T-helper 17 cell (primary cell): ENCODE results near the gene MYO6. TPM values are rescaled to one million over a fixed set of nuclear protein-coding genes. Genes with fewer than 3 reads are reported as not detected.
"Not testable (repeated sequence)": the region's sequence is repeated elsewhere in the genome, so short reads cannot be mapped to it uniquely, and the experiment has no call there.

ENCODE experiments used
- ATAC-seq: fragments of 150-1000 bp; cut with Tn5 transposase; 2 replicates; pipeline ENCODE4 v1.10.0; 2021; ENCODE audit warnings: mild to moderate bottlenecking, moderate library complexity
- DNase-seq, 3 donors: peaks; one replicate each; pipeline versions ENCODE4 v3.0.0 to v3.0.0-alpha.2; 2020 to 2021
- H3K9me3 ChIP-seq: one replicate; pipeline ENCODE4 v1.7.0; 2013; ENCODE audit warnings: low read length, mild to moderate bottlenecking; ENCODE audit not compliant: control insufficient read depth, poor library complexity, severe bottlenecking
- H3K27ac Mint-ChIP-seq: one replicate; pipeline ENCODE4 v1.8.0; 2022; ENCODE audit warnings: mild to moderate bottlenecking, moderate library complexity, mixed read lengths
- H3K27me3 Mint-ChIP-seq: one replicate; pipeline ENCODE4 v1.8.0; 2022; ENCODE audit warnings: mixed read lengths
- H3K36me3 Mint-ChIP-seq: one replicate; pipeline ENCODE4 v1.8.0; 2022; ENCODE audit warnings: low read depth, mixed read lengths
- H3K4me1 Mint-ChIP-seq: one replicate; pipeline ENCODE4 v1.8.0; 2022; ENCODE audit warnings: mild to moderate bottlenecking, mixed read lengths
- H3K4me3 Mint-ChIP-seq: one replicate; pipeline ENCODE4 v1.8.0; 2022; ENCODE audit warnings: mild to moderate bottlenecking, moderate library complexity, mixed read lengths
- total RNA-seq, 4 donors: library from RNA in 2 of 4; stranded (reverse) in 2 of 4; gene quantifications; one replicate each; pipeline ENCODE4 v1.2.3 and lab custom pipeline; 2022 to 2026

The MYO6 gene
- total RNA-seq, 2 donors from 2014 or later, result 2.5 to 5.5 TPM

DNA sequence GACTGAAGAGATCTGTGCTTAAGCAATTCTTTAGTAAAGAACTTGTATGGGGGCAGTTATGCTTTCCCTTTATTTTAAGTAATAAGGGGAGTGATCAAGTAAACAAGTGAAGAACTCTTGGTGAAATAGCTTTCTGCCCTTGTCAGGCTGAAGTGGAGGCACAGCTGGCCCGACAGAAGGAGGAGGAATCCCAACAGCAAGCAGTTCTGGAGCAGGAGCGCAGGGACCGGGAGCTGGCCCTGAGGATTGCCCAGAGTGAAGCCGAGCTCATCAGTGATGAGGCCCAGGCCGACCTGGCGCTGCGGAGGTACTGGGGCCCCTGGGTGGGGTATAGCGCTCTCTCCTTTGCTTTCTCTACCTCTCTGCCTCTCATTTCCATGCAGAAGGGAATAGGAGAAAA lies 143.3 kb downstream of the MYO6 start:
- H3K4me1 Mint-ChIP-seq, result peaks cover 2% of the 10 kb centered on the region
- no peak overlapping the region for H3K27ac Mint-ChIP-seq
- H3K9me3 ChIP-seq, result no peaks in the 10 kb centered on the region
- no peaks in the 10 kb centered on the region for H3K27me3 Mint-ChIP-seq
- peaks cover 2% of the 10 kb centered on the region for H3K36me3 Mint-ChIP-seq
- DNase-seq, result no peak
- no peak overlapping the region for H3K4me3 Mint-ChIP-seq
- no peak for ATAC-seq

DNA sequence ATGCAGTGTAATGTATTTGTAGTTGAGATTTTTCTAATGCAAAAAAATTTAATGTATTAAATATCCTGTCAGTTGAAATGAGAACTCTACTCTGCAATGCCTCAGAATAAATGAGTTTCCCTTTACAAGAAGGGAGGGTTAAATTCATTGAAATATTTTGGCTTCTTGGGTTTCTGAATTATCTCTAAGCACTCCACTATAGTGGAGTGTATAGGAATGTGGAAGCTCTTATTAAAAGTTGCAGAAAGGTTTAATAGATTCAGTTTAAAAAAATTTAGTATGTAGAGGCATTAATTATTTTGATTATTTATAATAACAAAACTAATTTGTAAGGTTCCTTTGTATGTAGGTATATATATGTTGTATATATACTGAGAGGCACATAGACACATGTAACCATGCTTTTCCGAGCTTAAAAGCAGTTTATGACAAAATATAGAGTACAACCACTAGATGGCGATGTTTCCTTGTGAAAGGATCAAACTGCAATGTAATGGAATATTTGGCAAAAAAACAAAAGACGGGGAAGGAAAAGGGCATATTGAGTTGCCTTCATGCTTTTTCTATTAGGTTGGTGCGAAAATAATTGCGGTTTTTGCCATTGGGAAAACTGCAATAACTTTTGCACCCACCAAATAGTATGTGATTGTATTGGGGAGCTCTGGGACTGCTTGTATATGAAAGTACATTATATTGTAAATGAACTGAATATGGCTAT lies 144.2 kb downstream of the MYO6 start:
- no peak for ATAC-seq
- no peaks in the 10 kb centered on the region for H3K9me3 ChIP-seq
- H3K27me3 Mint-ChIP-seq, result no peaks in the 10 kb centered on the region
- DNase-seq, result no peak
- H3K36me3 Mint-ChIP-seq, result peaks cover 2% of the 10 kb centered on the region
- no peak overlapping the region for H3K4me3 Mint-ChIP-seq
- H3K27ac Mint-ChIP-seq, result no peak overlapping the region
- peaks cover 2% of the 10 kb centered on the region for H3K4me1 Mint-ChIP-seq

DNA sequence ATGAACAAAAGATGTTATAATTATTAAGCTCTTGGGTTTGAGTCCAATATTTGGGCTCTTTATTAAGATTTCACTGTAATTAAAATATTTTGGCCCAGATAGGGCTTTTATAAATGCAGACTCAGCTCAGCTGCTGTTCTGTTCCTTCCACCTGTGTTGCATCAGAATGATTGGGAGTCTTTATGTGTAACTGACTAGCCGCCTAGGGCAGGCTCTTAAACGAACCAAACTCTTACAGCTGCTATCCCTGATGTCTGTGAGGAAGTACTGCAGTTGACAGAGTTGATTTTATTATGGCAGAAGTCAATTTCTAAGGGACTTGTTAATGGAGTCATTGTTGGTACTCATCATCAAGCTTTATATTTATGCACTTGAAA lies 144.7 kb downstream of the MYO6 start:
- H3K4me3 Mint-ChIP-seq, result no peak overlapping the region
- ATAC-seq, result no peak

DNA sequence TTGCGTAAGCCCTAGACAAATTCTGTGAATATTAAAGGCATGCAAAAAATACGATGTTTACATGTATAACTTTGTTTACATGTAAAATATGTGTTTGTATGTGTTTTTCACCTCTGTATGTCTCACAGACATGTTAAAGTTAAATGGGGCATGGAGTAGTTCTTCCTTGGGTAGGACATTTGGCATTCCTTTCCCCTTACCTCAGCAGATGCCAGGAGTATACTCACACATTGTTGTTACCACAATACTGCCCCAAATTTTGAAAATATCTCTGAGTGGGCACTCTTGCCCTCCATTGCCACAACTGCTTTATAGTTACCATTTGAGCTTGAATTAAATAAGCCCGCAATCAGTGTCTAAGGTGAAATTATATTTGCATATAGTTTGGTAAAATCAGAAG lies 147.5 kb downstream of the MYO6 start:
- ATAC-seq (no peak), DNase-seq (no peak)
- Mint-ChIP-seq H3K27me3 (no peaks in the 10 kb centered on the region), H3K27ac (no peak overlapping the region), H3K4me3 (no peak overlapping the region), H3K36me3 (no peaks in the 10 kb centered on the region), H3K4me1 (peaks cover 2% of the 10 kb centered on the region)
- H3K9me3 ChIP-seq, result no peaks in the 10 kb centered on the region

More for the DNA sequence above, 144.7 kb downstream of the MYO6 start:
- H3K9me3 ChIP-seq, result no peaks in the 10 kb centered on the region
- Mint-ChIP-seq H3K27me3 (no peaks in the 10 kb centered on the region), H3K36me3 (peaks cover 2% of the 10 kb centered on the region), H3K4me1 (peaks cover 2% of the 10 kb centered on the region), H3K27ac (no peak overlapping the region)
- no peak for DNase-seq

DNA sequence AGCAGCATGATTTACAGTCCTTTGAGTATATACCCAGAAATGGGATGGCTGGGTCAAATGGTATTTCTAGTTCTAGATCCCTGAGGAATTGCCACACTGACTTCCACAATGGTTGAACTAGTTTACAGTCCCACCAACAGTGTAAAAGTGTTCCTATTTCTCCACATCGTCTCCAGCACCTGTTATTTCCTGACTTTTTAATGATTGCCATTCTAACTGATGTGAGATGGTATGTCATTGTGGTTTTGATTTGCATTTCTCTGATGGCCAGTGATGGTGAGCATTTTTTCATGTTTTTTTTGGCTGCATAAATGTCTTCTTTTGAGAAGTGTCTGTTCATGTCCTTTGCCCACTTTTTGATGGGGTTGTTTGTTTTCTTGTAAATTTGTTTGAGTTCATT lies 151.2 kb downstream of the MYO6 start:
- not testable (repeated sequence) for H3K27me3 Mint-ChIP-seq, H3K4me1 Mint-ChIP-seq, ATAC-seq, DNase-seq, H3K27ac Mint-ChIP-seq, H3K36me3 Mint-ChIP-seq, H3K9me3 ChIP-seq, H3K4me3 Mint-ChIP-seq

DNA sequence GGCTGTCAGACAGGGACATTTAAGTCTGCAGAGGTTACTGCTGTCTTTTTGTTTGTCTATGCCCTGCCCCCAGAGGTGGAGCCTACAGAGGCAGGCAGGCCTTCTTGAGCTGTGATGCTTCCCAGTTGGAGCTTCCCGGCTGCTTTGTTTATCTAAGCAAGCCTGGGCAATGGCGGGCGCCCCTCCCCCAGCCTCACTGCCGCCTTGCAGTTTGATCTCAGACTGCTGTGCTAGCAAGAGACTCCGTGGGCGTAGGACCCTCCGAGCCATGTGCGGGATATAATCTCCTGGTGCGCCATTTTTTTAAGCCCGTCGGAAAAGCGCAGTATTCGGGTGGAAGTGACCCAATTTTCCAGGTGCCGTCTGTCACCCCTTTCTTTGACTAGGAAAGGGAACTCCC lies 156.1 kb downstream of the MYO6 start:
- not testable (repeated sequence) for H3K4me3 Mint-ChIP-seq, DNase-seq, ATAC-seq, H3K27ac Mint-ChIP-seq, H3K27me3 Mint-ChIP-seq, H3K36me3 Mint-ChIP-seq, H3K4me1 Mint-ChIP-seq, H3K9me3 ChIP-seq

DNA sequence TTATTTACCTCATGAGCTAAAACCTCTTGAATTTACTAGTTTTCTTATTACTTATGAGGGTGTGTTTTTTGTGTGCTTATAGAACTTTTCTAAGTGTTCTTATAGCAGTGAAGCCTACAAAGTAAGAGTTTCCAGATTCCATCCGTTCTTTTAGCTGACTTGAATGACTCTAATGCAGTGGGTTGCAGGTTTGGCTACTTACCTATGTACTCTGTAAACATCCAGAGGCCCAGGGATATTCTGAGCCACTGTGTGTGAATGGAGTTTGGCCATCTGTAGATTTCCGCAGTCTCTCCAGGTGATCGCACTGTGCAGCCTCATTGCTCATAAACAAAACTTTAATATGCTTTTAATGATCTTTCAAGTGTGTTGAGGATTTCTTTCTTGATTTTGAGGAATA lies 157.8 kb downstream of the MYO6 start:
- H3K27me3 Mint-ChIP-seq, result no peaks in the 10 kb centered on the region
- no peak for ATAC-seq
- H3K9me3 ChIP-seq, result no peaks in the 10 kb centered on the region
- no peak for DNase-seq
- no peak overlapping the region for H3K4me3 Mint-ChIP-seq
- no peaks in the 10 kb centered on the region for H3K36me3 Mint-ChIP-seq
- no peaks in the 10 kb centered on the region for H3K4me1 Mint-ChIP-seq
- no peak overlapping the region for H3K27ac Mint-ChIP-seq

DNA sequence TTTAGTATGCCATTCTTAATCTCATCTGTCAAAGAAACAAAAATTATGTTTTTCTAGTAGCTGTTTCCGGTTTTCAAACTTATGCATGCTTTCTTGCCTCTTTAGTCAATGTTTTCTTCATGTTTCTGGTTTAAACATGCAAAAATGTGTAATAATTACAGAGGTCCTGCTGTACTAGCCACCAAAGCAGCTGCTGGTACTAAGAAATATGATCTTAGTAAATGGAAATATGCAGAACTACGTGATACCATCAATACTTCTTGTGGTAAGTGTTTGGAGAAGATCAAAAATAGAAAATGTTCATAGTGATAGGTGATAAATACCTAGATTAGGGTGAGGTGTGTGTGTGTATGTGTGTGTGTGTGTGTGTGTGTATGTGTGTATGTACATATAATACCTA lies 158.4 kb downstream of the MYO6 start:
- Mint-ChIP-seq H3K4me3 (no peak overlapping the region), H3K4me1 (no peaks in the 10 kb centered on the region), H3K36me3 (no peaks in the 10 kb centered on the region), H3K27ac (no peak overlapping the region), H3K27me3 (no peaks in the 10 kb centered on the region)
- H3K9me3 ChIP-seq, result no peaks in the 10 kb centered on the region
- ATAC-seq, result no peak
- no peak for DNase-seq

DNA sequence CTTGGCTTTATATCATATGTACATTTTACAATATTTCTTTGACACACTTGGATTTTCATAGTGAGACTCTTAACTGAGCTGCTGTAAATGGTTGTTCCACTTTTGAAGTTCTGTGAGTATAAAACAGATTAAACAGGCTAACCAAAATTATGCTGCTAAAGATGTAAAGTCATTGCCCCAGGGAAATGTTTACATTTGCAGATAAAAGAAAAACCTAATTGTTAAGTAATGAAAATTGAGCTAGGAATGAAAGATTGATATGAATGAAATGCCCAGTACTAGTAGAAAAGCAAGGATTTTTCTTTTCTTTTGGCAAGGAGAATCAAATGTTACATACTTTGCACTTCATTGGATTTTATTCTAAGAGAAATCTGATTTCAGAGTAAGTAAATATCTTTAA lies 164.0 kb downstream of the MYO6 start:
- no peak overlapping the region for H3K27ac Mint-ChIP-seq
- H3K9me3 ChIP-seq, result no peaks in the 10 kb centered on the region
- no peaks in the 10 kb centered on the region for H3K27me3 Mint-ChIP-seq
- H3K4me1 Mint-ChIP-seq, result no peaks in the 10 kb centered on the region
- peaks cover 2% of the 10 kb centered on the region for H3K36me3 Mint-ChIP-seq
- DNase-seq (no peak), ATAC-seq (no peak)
- H3K4me3 Mint-ChIP-seq, result no peak overlapping the region

DNA sequence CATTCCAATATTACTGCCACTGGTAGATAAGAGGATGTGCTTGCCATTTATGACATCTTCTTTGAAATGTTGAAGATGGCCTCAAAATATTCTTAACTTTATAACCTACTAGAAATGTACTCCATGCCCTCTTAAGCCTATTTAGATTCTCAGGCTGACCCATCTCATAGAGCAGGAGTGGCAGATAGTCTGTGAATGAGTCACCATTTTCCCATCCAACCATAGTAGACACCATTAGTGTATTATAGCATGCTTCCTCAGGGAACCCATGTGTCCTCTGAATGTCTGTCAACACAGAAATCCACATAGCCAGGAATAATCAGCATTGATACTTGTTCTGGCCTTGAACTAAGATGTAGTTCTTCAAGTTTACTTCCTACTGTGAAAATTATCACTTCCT lies 173.2 kb downstream of the MYO6 start:
- no peaks in the 10 kb centered on the region for H3K27me3 Mint-ChIP-seq
- no peaks in the 10 kb centered on the region for H3K9me3 ChIP-seq
- no peaks in the 10 kb centered on the region for H3K4me1 Mint-ChIP-seq
- no peak for ATAC-seq
- no peak for DNase-seq
- H3K27ac Mint-ChIP-seq, result no peak overlapping the region
- no peak overlapping the region for H3K4me3 Mint-ChIP-seq
- H3K36me3 Mint-ChIP-seq, result no peaks in the 10 kb centered on the region

DNA sequence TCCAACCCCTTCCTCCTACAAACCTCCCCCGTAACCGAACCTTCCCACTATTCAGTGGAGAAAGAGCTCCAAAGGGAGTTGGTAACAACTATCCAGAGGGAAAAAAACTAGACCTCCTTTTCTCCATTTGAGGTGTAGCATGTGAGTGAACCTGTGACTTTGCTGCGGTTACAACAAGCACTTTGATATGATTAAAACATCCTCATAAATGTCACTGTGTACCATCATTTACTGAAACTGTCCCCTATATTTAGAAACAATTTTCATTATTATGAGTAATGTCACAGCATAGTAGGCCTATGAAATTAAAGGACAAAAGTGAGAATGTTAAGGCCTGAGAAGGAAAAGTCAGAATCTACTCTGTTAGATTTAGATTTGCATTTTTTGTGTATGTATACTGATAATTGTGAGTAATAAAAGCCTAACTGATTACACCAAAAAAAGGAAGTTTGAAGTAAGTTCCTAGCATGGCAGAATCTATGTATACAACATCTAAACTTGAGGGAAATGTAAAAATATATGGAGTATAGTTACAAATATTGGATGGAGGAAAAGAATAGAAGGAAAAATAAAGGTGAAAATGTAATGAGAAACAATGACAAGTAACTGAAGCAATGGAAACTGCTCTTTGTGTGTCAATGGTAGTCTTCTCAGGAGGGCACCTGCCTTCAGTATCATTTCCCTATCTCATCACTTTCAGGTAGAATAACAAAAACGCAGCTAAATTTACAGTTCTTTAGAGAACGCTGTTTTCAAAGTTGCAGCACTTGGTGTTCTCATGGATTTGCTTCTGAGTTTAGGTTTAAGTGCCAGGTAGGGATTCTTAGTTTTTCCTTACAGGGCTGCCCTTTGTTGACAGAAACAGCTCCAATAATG lies 177.5 kb downstream of the MYO6 start:
- H3K4me3 Mint-ChIP-seq, result no peak overlapping the region
- no peaks in the 10 kb centered on the region for H3K27me3 Mint-ChIP-seq
- no peak for ATAC-seq

DNA sequence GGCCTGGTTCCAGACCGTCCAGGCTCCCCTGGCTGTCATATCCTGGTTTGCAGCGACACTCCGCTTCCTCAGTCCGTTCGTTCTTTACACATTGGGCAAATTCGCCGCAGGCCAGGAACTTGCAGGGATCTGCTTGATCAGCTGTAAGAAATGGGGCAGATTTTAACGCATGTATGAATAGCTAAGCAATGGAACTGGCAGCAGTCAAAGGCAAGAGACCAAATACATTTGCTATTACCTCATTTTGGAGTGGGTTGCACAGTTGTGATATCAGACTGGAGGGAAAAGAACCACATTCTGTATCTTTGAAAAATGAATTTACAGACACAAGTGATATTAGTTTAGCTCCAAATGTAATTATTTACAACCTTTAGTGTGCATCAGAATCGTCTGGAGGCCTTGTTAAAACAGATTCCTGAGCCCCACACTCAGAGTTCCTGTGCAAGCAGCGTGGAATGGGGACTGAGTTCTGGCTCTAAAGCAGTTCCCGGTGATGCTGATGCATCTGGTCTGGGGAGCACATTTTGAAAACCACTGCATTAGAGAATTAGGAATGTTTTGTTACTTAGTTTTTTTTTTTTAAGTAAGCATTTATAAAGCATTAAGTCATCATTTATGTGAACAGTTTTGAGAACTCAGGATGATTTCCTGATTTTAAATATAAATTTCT lies 182.1 kb downstream of the MYO6 start:
- Mint-ChIP-seq H3K36me3 (peaks cover 4% of the 10 kb centered on the region), H3K4me1 (peaks cover 8% of the 10 kb centered on the region), H3K4me3 (no peak overlapping the region), H3K27ac (no peak overlapping the region), H3K27me3 (peaks cover 27% of the 10 kb centered on the region)
- no peak for DNase-seq
- no peaks in the 10 kb centered on the region for H3K9me3 ChIP-seq
- ATAC-seq, result no peak

More for the DNA sequence above, 177.5 kb downstream of the MYO6 start:
- no peaks in the 10 kb centered on the region for H3K9me3 ChIP-seq
- no peaks in the 10 kb centered on the region for H3K4me1 Mint-ChIP-seq
- no peak overlapping the region for H3K27ac Mint-ChIP-seq
- H3K36me3 Mint-ChIP-seq, result no peaks in the 10 kb centered on the region
- no peak for DNase-seq

DNA sequence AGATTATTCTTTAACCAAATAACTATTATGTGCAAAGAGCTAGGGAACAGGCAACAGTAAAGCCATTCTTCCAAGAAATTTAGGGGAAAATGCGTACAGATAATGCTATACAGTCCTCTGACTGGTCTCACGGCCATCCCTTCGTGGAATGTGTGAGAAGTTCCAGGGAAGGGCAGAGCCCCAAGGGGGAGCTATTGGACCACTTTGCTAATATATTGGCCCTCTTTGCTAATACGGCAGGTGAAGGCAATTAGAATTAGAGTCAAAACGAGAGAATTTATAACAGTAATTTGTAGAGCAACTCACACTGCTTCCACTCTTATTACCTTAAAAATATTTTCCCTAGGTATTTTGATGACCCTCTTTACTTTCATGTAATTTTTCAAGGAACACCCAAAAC lies 183.0 kb downstream of the MYO6 start:
- Mint-ChIP-seq H3K27ac (peak overlapping the region; percentile 29), H3K4me3 (no peak overlapping the region)
- no peak for ATAC-seq

More for the DNA sequence above, 183.0 kb downstream of the MYO6 start:
- H3K9me3 ChIP-seq, result no peaks in the 10 kb centered on the region
- DNase-seq, result no peak
- peaks cover 8% of the 10 kb centered on the region for H3K4me1 Mint-ChIP-seq
- peaks cover 37% of the 10 kb centered on the region for H3K27me3 Mint-ChIP-seq
- peaks cover 4% of the 10 kb centered on the region for H3K36me3 Mint-ChIP-seq
